GM18868 (cell line): ENCODE data around the gene GFER.
"Not testable (repeated sequence)": the region's sequence is repeated elsewhere in the genome, so short reads cannot be mapped to it uniquely, and the experiment has no call there.

Experiments
- ATAC-seq: cut with Tn5 transposase; IDR thresholded peaks from one replicate; pipeline ENCODE4 v1.9.1; 2021; ENCODE audit warnings: mild to moderate bottlenecking, moderate library complexity; ENCODE audit not compliant: unreplicated experiment

Gene GFER

DNA sequence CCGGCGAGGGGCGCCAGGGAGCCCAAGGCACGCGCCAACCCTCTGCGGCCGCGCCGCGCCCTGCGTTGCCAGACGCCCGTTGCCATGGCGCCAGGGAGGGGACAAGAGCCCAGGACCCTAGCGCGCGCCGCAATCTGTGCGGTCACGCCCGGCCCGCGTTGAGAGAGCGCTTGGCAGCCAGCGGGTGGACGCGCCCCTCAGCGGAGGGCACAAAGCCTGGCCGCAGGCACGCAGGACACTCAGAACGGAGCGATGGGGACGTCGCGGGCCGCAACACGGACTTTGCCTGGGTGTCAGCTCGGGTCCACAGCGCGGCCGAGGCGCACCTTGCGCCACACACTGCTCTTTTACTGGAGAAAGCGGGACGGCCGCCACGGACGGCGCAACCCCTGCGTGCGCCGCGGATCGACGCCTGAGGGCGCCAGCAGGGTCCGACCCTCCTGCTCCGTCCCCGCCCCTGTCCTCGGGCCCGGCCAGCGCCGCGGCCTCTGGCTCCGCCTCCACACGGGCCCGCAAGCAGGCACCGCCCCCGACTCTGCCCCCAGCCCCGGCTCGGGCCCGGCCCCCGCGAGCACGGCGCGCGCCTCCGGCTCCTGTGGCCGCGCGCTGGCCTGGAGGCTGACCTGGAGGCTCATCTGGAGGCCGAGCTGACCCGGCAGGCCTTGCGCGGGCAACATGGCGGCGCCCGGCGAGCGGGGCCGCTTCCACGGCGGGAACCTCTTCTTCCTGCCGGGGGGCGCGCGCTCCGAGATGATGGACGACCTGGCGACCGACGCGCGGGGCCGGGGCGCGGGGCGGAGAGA lies at the start of gene GFER:
Gene GFER (plus strand): TSS at position 650 of the 803 bp plus-strand sequence. CDS start 26 bp downstream, at position 676.
- peak; percentile 71 for ATAC-seq

DNA sequence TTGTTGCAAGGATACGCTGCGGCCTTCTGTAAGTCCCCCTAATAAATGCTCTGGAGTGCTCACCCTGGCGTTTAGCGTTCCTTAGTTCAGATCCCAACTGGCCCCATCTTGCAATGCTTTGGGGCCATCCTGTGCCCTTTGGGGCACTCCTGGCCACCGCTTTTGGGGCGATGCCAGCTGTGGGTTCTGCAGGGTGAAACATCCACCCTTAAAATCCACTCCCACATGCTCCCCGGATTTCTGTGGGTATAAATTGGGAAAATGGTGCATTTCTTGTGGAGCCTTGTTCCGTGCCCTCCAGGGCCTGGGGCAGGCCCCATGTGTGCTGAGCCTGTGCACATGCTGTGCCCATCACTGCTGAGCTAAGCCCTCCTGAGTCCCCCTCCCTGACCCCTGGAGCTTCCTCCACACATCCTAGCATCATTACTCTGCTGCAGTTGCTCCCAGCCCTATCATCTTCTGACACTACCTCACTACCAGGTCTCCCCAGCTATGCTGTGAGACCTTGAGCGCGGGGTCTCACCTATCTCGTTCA lies 47.0 kb upstream of the GFER start:
- no peak for ATAC-seq

- no peak for ATAC-seq
Observed at GRCh38 chr16:1938316-1938715, 45.7 kb upstream of the GFER start.

DNA sequence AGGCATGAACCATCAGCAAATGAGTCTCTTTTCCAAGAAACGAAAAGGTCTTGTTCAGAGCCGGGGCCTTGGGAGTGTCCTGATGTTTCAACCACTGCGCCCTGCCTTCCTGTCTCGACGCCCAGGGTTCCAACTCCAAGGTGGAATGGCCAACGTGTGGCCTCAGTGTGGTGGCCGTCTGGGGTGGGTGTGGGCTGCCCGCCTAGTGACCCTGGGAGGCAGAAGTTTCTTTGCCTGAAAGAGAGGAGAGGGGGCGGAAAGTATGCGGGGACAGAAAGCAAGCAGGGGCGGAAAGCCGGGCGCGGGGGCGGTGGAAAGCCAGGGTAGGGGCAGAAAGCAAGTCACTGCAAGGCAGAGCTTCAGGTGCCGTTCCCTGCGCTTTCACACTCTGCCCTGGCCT lies 45.1 kb upstream of the GFER start:
- ATAC-seq, result no peak

DNA sequence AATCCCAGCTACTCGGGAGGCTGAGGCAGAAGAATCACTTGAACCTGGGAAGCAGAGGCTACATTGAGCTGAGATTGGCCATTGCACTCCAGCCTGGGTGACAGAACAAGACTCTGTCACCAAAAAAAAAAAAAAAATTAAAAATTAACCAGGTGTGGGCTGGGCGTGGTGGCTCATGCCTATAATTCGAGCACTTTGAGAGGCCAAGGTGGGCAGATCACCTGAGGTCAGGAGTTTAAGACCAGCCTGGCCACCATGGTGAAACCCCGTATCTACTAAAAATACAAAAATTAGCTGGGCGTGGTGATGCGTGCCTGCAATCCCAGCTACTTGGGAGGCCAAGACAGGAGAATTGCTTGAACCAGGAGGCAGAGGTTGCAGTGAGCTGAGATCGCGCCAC lies 44.2 kb upstream of the GFER start:
- ATAC-seq, result not testable (repeated sequence)

- no peak for ATAC-seq
Observed at GRCh38 chr16:1940273-1941161, 43.5 kb upstream of the GFER start.

- ATAC-seq, result no peak
Observed at GRCh38 chr16:1941162-1942046, 42.6 kb upstream of the GFER start.

DNA sequence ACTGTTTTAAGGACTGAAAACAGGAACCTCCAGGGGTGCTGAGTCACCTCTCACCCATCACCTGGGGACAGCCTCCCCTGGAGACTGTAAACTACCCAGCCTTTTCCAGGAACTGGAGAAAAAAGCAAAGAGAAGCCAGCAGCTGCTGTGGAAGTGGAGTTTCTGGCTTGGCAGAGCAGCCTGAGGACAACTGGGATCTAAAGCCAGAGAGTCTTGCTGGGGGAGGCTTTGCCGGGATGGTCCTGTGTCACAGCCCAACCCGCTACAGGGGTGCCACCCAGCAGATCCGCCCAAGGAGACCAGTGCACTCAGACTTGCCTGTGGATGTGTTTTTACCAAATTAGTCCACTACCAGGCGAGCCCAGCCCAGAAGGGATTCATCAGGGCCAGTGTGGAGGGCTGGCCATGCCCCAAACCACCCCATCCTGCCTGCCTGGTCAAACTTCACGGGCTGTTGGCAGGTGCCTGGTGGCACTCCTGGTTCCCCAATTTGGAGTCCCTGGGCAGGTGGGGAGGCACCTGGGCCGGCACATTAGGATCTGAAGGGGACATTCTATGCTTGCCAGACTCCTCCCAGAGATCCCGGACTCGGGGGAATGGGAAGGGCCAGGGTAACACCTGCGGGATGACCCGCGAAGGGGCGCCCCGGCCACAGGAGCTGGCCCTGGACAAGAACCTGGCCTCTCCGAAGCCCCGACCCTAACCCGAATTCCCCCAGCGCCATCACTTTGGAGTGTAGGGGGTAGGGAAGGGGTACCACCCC lies 41.8 kb upstream of the GFER start:
- ATAC-seq, result no peak

GRCh38 chr16:1942810-1943726 lies 40.9 kb upstream of the GFER start, which contains the start of gene MSRB1:
MSRB1 (minus strand) TSS chr16:1943199; CDS start chr16:1943156, 43 bp downstream.
- ATAC-seq, result peak; percentile 94

- no peak for ATAC-seq
Observed at GRCh38 chr16:1944612-1945199, 39.3 kb upstream of the GFER start.

DNA sequence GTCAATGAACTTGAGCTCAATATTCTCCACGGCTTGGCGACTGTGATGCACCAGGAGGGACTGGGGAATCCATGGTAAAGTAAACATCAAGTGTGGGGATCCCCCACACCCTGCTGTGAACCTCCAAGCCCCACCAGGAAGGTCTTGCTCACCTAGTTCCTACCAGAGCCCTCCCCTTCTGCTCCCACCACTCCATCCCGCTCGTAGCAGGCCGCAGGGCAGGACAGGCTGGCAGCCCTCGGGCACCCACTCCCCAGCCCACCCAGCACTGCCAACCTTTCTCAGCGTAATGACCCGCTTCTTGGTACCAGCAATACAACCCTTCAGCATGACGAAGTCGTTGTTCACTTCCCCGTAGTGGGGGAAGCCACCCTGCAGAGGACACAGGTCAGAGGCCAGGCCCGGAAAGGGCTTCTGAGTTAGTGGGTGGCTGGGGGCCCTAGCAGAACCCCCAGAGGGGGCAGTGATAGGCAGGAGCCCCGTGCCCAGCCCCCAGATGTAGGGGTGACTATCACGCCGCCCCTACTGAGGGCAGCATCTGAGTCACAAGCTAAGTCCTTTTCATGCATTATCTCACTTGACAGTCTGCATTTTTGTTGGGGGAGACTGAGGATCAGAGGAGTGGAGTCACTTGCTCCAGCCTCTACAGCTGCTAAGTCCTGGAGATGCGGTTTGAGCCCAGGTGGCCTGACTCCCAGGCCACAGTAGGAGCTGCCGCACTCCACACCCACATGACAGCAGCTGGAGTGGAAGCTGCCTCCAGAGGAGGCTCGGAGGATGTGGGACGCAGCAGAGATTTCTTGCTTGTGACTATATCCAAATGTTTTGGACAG lies 38.2 kb upstream of the GFER start:
- ATAC-seq, result no peak

DNA sequence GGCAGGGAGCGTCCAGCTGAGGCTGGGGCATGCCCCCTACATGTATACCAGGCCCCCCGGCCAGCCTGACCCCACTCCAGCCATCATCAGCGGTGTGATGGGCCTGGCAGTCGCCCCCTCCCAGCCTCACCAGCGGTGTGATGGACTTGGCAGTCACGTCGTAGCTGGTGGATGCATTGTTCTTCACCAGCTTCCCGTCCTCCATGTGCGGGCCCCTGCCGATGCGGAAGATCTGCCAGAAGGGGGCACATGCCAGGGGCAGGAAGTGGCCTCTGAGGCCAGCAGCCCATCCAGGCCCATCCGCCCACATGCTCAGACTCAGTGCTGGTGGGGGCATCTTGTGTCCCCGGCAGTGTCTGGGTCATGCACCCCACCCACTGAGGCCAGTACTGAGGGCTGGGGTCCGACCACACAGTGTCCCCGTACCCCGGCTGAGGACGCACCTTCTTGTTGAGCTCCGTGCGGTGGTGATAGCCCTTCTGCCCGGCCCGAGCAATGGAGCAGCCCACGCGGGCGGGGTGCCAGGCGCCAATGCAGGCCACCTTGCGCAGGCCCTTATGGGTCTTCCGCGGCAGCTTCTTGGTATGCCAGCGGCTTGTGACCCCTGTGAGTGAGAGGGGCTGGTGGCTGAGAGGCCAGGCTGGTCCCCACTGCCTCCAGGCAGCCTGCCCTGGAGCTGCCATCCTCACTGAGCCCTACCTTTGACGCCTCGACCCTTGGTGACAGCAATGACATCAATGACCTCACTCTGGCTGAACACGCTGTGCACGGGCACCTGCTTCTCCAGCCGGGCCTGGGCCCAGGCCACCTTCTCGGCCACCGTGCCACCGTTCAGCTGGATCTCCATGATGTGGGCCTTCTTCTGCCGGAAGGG lies 37.3 kb upstream of the GFER start:
- ATAC-seq, result no peak

- ATAC-seq, result no peak
Observed at GRCh38 chr16:1947369-1947670, 36.7 kb upstream of the GFER start.

- no peak for ATAC-seq
Observed at GRCh38 chr16:1949507-1949906, 34.5 kb upstream of the GFER start.

GRCh38 chr16:1950047-1950446 lies 33.9 kb upstream of the GFER start:
- ATAC-seq, result no peak

- ATAC-seq, result no peak
Observed at GRCh38 chr16:1950559-1950958, 33.4 kb upstream of the GFER start.

- no peak for ATAC-seq
Observed at GRCh38 chr16:1953734-1954133, 30.3 kb upstream of the GFER start.
